ENCODE data around the gene USP24. TPM values are rescaled to one million over a fixed set of nuclear protein-coding genes. Genes with fewer than 3 reads are reported as not detected.

Gene USP24
- total RNA-seq, 2 experiments from 2014 or later: 37.1 to 39.7 TPM

DNA sequence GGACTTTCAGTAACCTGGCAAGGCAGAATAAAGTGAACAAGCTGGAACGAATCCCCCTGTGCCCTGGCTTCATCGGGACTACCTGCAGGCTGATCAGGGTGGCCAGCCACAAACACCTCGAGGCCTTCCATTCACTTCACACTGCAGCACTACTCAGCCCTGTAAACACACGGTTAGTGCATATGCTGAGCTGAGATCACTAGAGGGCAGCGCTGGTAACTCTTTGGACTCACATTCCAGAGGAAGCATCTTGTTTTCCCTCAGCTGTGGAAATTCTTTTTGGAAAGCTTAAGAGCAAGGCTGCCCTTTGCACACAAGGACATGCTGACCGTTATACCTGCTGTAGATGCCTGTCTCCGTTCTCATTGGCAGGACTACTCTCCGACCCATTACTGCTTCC, 143.7 kb downstream of the USP24 start:
- Mint-ChIP-seq H3K4me1 (ENCODE audit: low read depth) (peaks cover 16% of the 10 kb centered on the region), H3K4me3 (no peak overlapping the region), H3K27ac (no peak overlapping the region), H3K36me3 (ENCODE audit: low read depth) (peaks cover 62% of the 10 kb centered on the region), H3K27me3 (ENCODE audit: low read depth) (no peaks in the 10 kb centered on the region), H3K9me3 (no peaks in the 10 kb centered on the region)
- CTCF ChIA-PET: interaction anchor here (0.6 to 1.2 kb wide), 4 partner anchors 12 to 212 kb away, joined by 3 to 4 read pairs (median 4); no protein-coding TSS in a partner anchor
- DNase-seq: peak; percentile 39
- intact Hi-C loops (cut with micrococcal nuclease): loop anchor here (5.0 kb wide), 1 partner anchor 141 kb away; no protein-coding TSS in a partner anchor

DNA sequence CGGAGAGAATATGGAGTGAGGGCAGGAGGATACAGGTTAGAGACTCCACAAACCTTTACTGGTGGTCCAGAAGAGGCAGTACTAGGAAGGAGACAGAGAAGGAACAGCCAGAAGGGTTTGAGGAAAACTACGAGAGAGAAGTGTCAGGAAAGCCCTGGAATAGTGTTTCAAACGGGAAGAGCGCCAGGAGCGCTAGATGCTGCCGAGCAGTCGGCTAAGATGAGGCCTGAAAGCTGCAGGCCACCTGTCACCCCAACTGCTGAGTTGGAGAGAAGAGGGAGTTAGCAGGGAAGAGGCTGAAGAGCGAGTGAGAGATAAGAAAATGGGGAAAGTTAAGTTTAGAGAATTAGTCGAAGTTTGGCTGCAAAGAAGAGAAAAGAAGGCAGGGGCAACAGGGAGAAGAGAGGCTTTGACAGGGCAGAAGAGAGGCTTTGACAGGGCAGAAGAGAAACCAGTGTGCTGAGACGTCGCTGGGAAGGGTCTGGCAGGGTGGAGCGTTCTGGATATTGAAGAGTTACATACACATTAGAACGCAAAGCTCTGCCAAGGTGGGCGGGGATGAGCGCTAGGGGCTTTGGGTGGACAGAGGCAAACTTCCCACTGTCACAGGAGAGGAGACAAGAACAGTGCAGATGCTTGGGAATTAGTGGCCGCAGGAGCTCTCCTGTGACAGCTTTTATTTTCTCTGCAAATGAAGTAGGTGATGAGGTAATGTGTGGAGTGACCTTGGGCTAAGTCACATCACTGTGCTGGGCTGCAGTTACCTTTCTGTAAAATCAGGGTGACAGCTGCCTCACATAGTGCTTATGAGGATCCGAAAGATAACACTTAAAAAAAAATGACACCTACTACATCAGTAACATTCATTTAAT, 144.6 kb downstream of the USP24 start:
- H3K4me1 Mint-ChIP-seq (ENCODE audit: low read depth): peaks cover 16% of the 10 kb centered on the region
- H3K27ac Mint-ChIP-seq: no peak overlapping the region
- no peak overlapping the region for H3K4me3 Mint-ChIP-seq
- H3K9me3 Mint-ChIP-seq: no peaks in the 10 kb centered on the region
- H3K27me3 Mint-ChIP-seq (ENCODE audit: low read depth): no peaks in the 10 kb centered on the region
- CTCF ChIA-PET: interaction anchor here (0.5 to 1.2 kb wide), 5 partner anchors 11 to 711 kb away, joined by 3 to 4 read pairs (median 4); no protein-coding TSS in a partner anchor
- intact Hi-C loops (cut with micrococcal nuclease): loop anchor here (5.0 kb wide), 1 partner anchor 142 kb away; no protein-coding TSS in a partner anchor
- DNase-seq: no peak
- H3K36me3 Mint-ChIP-seq (ENCODE audit: low read depth): peaks cover 66% of the 10 kb centered on the region

DNA sequence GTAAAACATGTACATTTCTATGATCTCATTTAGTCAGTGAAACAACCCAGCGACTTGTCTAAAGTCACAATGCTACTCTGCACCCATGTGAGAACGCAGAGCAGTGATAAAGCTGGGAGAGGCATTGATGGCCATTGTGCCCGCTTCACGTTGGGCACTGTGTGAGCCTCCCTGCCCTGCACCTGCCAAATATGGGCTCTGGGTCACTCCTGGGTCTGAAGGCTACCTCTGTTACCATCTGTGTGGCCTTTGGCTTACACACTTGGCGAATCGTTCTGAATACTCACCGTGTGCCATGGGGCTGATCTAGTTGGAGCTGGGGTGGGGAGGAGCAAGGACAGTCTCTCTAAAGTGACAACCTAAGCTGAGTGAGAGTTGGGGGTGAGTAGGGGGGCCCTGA, 145.9 kb downstream of the USP24 start:
- peaks cover 60% of the 10 kb centered on the region for H3K36me3 Mint-ChIP-seq (ENCODE audit: low read depth)
- H3K27me3 Mint-ChIP-seq (ENCODE audit: low read depth): no peaks in the 10 kb centered on the region
- H3K4me1 Mint-ChIP-seq (ENCODE audit: low read depth): peaks cover 16% of the 10 kb centered on the region
- intact Hi-C loops (cut with micrococcal nuclease): no loop called here
- H3K27ac Mint-ChIP-seq: no peak overlapping the region
- DNase-seq: no peak
- H3K9me3 Mint-ChIP-seq: no peaks in the 10 kb centered on the region
- H3K4me3 Mint-ChIP-seq: no peak overlapping the region
- CTCF ChIA-PET: no interaction called here

DNA sequence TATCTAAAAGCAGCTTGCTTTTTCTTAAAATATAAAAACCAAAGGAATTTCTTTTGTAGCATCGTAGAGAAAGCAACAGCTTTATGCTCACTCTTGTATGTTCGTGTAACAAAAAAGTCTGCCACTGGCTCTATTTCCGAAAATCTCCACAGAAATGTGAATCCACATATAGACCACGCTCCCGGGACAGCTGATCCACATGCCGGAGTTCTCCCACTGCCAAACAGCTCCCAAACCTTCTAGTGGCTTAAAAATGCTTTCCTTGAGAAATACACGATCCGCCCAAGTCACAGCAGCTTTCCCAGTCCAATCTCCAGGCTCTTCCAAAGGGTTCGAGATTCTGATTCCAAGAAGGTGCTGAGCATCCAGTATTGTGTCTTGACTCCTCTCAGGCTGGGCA, 146.5 kb downstream of the USP24 start:
- H3K36me3 Mint-ChIP-seq (ENCODE audit: low read depth): peaks cover 58% of the 10 kb centered on the region
- no peak overlapping the region for H3K27ac Mint-ChIP-seq
- no peaks in the 10 kb centered on the region for H3K9me3 Mint-ChIP-seq
- no peak for DNase-seq
- H3K27me3 Mint-ChIP-seq (ENCODE audit: low read depth): no peaks in the 10 kb centered on the region
- no peak overlapping the region for H3K4me3 Mint-ChIP-seq
- CTCF ChIA-PET: no interaction called here
- peaks cover 12% of the 10 kb centered on the region for H3K4me1 Mint-ChIP-seq (ENCODE audit: low read depth)
- intact Hi-C loops (cut with micrococcal nuclease): no loop called here

DNA sequence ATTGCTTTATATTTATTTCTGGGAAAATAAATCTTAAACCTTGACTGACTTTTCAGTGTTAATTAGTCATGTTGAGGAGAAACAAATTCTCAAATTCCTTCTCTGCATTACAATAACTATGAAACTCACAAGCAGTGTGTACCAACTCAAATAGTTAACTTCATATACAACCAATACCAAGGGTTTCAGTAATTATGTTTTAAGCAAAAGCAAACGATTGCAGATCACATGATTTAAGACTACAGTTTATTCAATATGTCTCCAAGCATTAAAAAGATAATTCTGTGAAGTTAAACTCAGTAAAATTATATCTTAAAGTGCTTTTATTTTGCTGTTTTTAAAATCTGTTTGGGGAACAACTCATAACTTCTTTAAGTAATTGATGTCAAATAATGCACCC, 147.2 kb downstream of the USP24 start:
- H3K27me3 Mint-ChIP-seq (ENCODE audit: low read depth): no peaks in the 10 kb centered on the region
- CTCF ChIA-PET: no interaction called here

GRCh38 chr1:55067022-55067778, 148.0 kb downstream of the USP24 start:
- CTCF ChIA-PET: no interaction called here
- Mint-ChIP-seq H3K9me3 (no peaks in the 10 kb centered on the region), H3K36me3 (ENCODE audit: low read depth) (peaks cover 46% of the 10 kb centered on the region), H3K4me3 (no peak overlapping the region), H3K27ac (no peak overlapping the region), H3K27me3 (ENCODE audit: low read depth) (no peaks in the 10 kb centered on the region), H3K4me1 (ENCODE audit: low read depth) (no peaks in the 10 kb centered on the region)
- intact Hi-C loops (cut with micrococcal nuclease): no loop called here
- no peak for DNase-seq

More for the DNA sequence above, 147.2 kb downstream of the USP24 start:
- Mint-ChIP-seq H3K27ac (no peak overlapping the region), H3K4me3 (no peak overlapping the region), H3K36me3 (ENCODE audit: low read depth) (peaks cover 52% of the 10 kb centered on the region), H3K9me3 (no peaks in the 10 kb centered on the region), H3K4me1 (ENCODE audit: low read depth) (peaks cover 5% of the 10 kb centered on the region)
- DNase-seq: no peak
- intact Hi-C loops (cut with micrococcal nuclease): no loop called here

DNA sequence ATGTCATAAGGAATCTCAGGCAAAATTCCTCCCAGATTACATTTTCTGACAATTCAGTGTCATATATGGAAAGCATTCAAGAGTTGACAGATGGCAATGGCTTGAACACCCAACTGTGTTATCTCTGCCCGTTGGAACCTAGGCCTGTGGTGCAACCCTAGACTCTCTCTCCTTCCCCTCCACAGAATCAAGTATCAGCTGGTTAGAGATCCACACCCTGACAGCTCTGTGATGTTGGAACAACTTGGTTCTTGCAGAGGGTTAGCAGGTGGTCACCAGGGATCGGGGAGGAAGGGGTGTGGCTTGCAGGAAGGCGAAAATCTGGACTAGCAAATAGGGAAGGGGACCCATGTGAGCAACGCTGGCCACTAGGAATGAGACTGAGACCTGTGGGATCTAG, 149.5 kb downstream of the USP24 start:
- no peak overlapping the region for H3K27ac Mint-ChIP-seq
- CTCF ChIA-PET: no interaction called here
- intact Hi-C loops (cut with micrococcal nuclease): no loop called here
- H3K36me3 Mint-ChIP-seq (ENCODE audit: low read depth): peaks cover 36% of the 10 kb centered on the region
- peaks cover 4% of the 10 kb centered on the region for H3K4me1 Mint-ChIP-seq (ENCODE audit: low read depth)
- H3K27me3 Mint-ChIP-seq (ENCODE audit: low read depth): no peaks in the 10 kb centered on the region
- no peaks in the 10 kb centered on the region for H3K9me3 Mint-ChIP-seq
- H3K4me3 Mint-ChIP-seq: no peak overlapping the region
- DNase-seq: no peak

- Mint-ChIP-seq H3K4me1 (ENCODE audit: low read depth) (peaks cover 9% of the 10 kb centered on the region), H3K27ac (no peak overlapping the region), H3K9me3 (no peaks in the 10 kb centered on the region), H3K27me3 (ENCODE audit: low read depth) (no peaks in the 10 kb centered on the region), H3K4me3 (no peak overlapping the region), H3K36me3 (ENCODE audit: low read depth) (peaks cover 28% of the 10 kb centered on the region)
- intact Hi-C loops (cut with micrococcal nuclease): no loop called here
- DNase-seq: no peak
- CTCF ChIA-PET: interaction anchor here (1.3 kb wide), 1 partner anchor 22 kb away, joined by 3 read pairs; no protein-coding TSS in a partner anchor
Observed at GRCh38 chr1:55064861-55065263, 150.3 kb downstream of the USP24 start.

DNA sequence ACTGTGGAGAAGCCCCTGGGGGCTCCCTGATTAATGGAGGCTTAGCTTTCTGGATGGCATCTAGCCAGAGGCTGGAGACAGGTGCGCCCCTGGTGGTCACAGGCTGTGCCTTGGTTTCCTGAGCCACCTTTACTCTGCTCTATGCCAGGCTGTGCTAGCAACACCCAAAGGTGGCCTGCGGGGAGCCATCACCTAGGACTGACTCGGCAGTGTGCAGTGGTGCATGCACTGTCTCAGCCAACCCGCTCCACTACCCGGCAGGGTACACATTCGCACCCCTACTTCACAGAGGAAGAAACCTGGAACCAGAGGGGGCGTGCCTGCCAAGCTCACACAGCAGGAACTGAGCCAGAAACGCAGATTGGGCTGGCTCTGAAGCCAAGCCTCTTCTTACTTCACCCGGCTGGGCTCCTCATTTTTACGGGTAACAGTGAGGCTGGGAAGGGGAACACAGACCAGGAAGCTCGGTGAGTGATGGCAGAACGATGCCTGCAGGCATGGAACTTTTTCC, 151.0 kb downstream of the USP24 start:
- peaks cover 9% of the 10 kb centered on the region for H3K4me1 Mint-ChIP-seq (ENCODE audit: low read depth)
- intact Hi-C loops (cut with micrococcal nuclease): no loop called here
- H3K36me3 Mint-ChIP-seq (ENCODE audit: low read depth): peaks cover 23% of the 10 kb centered on the region
- DNase-seq: no peak
- CTCF ChIA-PET: interaction anchor here (1.2 to 1.3 kb wide), 3 partner anchors 9 to 42 kb away, joined by 3 to 5 read pairs (median 5); no protein-coding TSS in a partner anchor
- no peak overlapping the region for H3K4me3 Mint-ChIP-seq
- no peak overlapping the region for H3K27ac Mint-ChIP-seq
- no peaks in the 10 kb centered on the region for H3K9me3 Mint-ChIP-seq
- H3K27me3 Mint-ChIP-seq (ENCODE audit: low read depth): no peaks in the 10 kb centered on the region

GRCh38 chr1:55063577-55063942, 151.6 kb downstream of the USP24 start:
- peaks cover 17% of the 10 kb centered on the region for H3K36me3 Mint-ChIP-seq (ENCODE audit: low read depth)
- H3K4me1 Mint-ChIP-seq (ENCODE audit: low read depth): peaks cover 9% of the 10 kb centered on the region
- H3K27ac Mint-ChIP-seq: no peak overlapping the region
- no peak overlapping the region for H3K4me3 Mint-ChIP-seq
- CTCF ChIA-PET: interaction anchor here (1.2 to 1.3 kb wide), 3 partner anchors 10 to 41 kb away, joined by 3 to 5 read pairs (median 5); no protein-coding TSS in a partner anchor
- no peaks in the 10 kb centered on the region for H3K27me3 Mint-ChIP-seq (ENCODE audit: low read depth)
- no peaks in the 10 kb centered on the region for H3K9me3 Mint-ChIP-seq
- DNase-seq: no peak
- intact Hi-C loops (cut with micrococcal nuclease): no loop called here

DNA sequence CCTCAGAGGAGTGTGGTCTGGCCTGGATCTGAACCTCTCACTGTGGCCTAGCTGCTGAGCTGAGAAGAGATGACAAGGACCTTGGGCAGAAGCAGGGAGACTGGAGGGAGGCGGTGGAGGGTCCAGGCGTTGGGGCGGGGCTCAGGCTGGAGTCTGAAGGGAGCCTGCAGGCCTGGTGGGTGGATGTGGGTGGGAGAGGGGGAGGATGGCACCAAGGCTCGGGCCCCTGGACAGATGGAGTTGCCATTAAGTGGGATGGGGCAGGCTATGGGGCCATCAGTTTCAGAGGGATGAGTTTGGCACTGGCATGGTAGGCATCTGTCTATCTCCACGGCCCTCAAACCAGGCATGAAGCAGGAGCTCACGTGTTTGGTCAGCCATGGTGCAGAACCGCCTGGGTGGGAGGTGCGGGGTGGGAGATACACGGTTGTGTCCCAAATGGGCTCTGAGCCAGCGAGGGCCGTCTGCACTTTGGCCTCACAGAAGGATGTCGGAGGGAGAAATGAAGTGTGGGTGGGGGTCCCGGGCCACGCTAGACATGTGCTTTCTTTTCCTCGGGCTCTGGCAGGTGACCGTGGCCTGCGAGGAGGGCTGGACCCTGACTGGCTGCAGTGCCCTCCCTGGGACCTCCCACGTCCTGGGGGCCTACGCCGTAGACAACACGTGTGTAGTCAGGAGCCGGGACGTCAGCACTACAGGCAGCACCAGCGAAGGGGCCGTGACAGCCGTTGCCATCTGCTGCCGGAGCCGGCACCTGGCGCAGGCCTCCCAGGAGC, 152.2 kb downstream of the USP24 start:
- no peak overlapping the region for H3K27ac Mint-ChIP-seq
- H3K4me1 Mint-ChIP-seq (ENCODE audit: low read depth): peaks cover 9% of the 10 kb centered on the region
- H3K27me3 Mint-ChIP-seq (ENCODE audit: low read depth): no peaks in the 10 kb centered on the region
- CTCF ChIA-PET: interaction anchor here (1.2 kb wide), 2 partner anchors 10 to 41 kb away, joined by 5 read pairs; no protein-coding TSS in a partner anchor
- intact Hi-C loops (cut with micrococcal nuclease): no loop called here
- no peaks in the 10 kb centered on the region for H3K9me3 Mint-ChIP-seq
- no peak overlapping the region for H3K4me3 Mint-ChIP-seq
- H3K36me3 Mint-ChIP-seq (ENCODE audit: low read depth): peaks cover 16% of the 10 kb centered on the region
- no peak for DNase-seq

Measured in activated naive CD4-positive, alpha-beta T cell treated with anti-CD3 and anti-CD28 coated beads for 36 hours (primary cell).